Ovary (tissue), 3 donors: ENCODE data around the gene CHD9.

Experiments
- EP300 ChIP-seq: sonication (generic); formaldehyde crosslinking; IDR thresholded peaks from one replicate; pipeline ENCODE4 v1.6.1; 2017; ENCODE audit warnings: antibody characterized with exemption
- POLR2A ChIP-seq: fragments of 450-650 bp; IDR thresholded peaks from one replicate; pipeline ENCODE4 v1.6.1; 2017; ENCODE audit warnings: antibody characterized with exemption, mild to moderate bottlenecking, moderate library complexity
- TF ChIP-seq, protein P1 (sequence below), 3 donors: fragments of 450-650 bp in 2 of 3; fragments of 200-600 bp in 1 of 3; IDR thresholded peaks; one replicate each; pipeline versions ENCODE4 v1.5.1 to v1.8.0; 2016 to 2022; ENCODE audit warnings: antibody characterized with exemption in 3 of 3, mild to moderate bottlenecking in 1 of 3
- donor health status: DM: no; HTN: no; CAD: no.

DNA sequence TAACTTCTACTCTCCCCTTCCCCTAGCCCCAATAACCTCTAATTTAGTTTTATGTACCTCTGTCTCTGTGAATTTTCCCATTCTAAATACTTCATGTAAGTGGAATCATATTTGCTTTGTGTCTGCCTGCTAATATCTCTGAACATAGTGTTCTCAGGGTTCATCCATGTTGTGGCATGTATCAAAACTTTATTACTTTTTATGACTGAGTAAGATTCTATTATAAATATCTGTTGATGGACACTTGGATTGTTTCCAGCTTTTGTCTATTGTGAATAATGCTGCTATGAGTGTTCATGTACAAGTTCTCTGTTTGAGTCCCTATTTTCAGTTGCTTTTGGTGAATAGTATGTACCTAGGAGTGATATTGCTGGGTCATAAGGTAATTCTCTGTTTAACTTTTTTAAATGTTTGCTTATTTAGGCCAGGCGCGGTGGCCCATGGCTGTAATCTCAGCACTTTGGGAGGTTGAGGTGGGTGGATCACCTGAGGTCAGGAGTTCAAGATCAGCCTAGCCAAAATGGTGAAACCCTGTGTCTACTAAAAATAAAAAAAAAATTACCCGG is 92.8 kb downstream of the CHD9 start:
- TF ChIP-seq, protein P1, sequence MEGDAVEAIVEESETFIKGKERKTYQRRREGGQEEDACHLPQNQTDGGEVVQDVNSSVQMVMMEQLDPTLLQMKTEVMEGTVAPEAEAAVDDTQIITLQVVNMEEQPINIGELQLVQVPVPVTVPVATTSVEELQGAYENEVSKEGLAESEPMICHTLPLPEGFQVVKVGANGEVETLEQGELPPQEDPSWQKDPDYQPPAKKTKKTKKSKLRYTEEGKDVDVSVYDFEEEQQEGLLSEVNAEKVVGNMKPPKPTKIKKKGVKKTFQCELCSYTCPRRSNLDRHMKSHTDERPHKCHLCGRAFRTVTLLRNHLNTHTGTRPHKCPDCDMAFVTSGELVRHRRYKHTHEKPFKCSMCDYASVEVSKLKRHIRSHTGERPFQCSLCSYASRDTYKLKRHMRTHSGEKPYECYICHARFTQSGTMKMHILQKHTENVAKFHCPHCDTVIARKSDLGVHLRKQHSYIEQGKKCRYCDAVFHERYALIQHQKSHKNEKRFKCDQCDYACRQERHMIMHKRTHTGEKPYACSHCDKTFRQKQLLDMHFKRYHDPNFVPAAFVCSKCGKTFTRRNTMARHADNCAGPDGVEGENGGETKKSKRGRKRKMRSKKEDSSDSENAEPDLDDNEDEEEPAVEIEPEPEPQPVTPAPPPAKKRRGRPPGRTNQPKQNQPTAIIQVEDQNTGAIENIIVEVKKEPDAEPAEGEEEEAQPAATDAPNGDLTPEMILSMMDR (IDR thresholded peaks at IDR 0.05): no peak
- TF ChIP-seq POLR2A: no peak
- no peak for TF ChIP-seq EP300
